GM19099 (cell line): ENCODE results near the gene SNTA1.

ENCODE experiments used
- POLR2A ChIP-seq: IDR thresholded peaks from 3 replicates; pipeline ENCODE4 v1.6.1; 2011; ENCODE audit warnings: low read depth; ENCODE audit not compliant: insufficient read length; ENCODE audit errors: extremely low read depth

Gene SNTA1

GRCh38 chr20:33472868-33473435, 29.4 kb upstream of the SNTA1 start:
- TF ChIP-seq POLR2A, result no peak

DNA sequence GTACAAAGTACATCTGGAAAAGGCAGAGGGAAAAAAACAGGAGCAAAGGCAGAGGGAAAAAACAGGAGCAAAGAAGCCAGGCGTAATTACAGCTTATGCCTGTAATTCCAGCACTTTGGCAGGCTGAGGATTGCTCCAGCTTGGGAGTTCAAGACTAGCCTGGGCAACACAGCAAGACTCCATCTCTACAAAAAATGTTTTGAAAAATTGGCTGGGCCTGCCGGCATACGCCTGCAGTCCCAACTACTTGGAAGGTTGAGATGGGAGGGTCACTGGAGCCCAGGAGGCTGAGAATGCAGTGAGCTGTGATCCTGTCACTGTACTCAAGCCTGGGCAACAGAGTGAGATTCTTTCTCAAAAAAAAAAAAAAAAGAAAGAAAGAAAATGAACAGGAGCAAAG, 27.3 kb upstream of the SNTA1 start:
- no peak for TF ChIP-seq POLR2A

GRCh38 chr20:33470457-33470856, 26.9 kb upstream of the SNTA1 start:
- no peak for TF ChIP-seq POLR2A

DNA sequence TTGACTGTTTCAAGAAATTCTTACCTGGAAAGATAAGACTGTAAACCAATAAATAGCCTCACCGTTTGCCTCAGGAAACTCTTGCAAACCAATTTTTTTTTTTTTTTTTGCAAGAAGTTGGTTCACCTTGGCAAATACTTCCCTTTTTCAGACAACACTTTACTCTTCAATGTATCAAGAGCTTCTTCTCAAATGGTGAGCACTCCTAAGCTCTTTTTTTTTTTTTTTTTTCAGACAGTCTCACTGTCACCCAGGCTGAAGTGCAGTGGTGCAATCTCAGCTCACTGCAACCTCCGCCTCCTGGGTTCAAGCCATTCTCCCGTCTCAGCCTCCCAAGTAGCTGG, 22.7 kb upstream of the SNTA1 start:
- no peak for TF ChIP-seq POLR2A

- no peak for TF ChIP-seq POLR2A
These were observed 22.1 kb upstream of the SNTA1 start for GRCh38 chr20:33465481-33466302.

DNA sequence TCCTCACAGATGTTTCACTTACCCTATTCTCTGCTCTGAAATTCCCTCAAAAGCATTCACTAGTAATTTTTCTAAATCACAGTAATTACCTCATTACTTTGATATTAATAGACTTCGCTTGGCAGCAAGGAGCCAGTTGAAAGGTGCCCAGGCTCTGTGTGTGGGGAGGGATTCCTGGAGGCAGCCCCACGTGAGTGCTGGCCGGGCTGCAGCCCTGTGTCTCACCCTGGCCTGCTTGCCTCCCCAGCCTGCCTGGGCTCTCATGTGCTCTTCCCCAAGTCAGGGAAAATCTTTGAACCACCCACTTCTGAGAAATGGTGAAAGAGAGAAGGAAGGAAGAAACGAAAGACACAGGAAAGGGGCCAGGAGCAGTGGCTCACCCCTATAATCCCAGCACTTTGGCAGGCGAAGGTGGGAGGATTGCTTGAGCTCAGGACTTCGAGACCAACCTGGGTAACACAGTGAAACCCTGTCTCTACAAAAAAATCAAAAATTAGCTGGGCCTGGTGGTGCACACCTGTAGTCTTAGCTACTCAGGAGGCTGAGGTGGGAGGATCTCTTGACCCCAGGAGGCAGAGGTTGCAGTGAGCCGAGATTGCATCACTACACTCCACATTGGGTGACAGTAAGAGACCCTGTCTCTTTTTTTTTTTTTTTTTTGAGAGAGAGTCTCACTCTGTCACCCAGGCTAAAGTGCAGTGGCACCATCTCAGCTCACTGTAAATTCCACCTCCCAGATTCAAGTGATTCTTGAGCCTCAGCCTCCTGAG, 20.0 kb upstream of the SNTA1 start:
- no peak for TF ChIP-seq POLR2A

DNA sequence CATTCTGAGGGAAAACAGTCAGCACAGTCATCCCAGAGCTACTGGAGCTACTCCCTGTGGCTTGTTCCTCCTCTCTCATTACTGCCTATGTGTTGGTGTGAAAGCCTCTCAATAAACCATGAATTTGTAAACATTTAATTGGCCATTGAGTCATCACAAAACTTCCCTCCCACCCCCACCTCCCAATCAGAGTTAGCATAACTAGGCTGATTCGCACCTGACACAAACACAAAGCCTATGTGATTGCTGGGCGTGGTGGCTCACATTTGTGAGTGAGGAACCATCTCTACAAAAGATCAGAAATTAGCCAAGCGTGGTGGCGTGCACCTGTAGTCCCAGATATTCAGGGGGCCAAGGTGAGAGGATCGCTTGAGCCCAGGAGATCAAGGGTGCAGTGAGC, 17.1 kb upstream of the SNTA1 start:
- TF ChIP-seq POLR2A, result no peak

GRCh38 chr20:33459599-33459998, 16.0 kb upstream of the SNTA1 start:
- no peak for TF ChIP-seq POLR2A

GRCh38 chr20:33450867-33451266, 7.3 kb upstream of the SNTA1 start:
- no peak for TF ChIP-seq POLR2A

DNA sequence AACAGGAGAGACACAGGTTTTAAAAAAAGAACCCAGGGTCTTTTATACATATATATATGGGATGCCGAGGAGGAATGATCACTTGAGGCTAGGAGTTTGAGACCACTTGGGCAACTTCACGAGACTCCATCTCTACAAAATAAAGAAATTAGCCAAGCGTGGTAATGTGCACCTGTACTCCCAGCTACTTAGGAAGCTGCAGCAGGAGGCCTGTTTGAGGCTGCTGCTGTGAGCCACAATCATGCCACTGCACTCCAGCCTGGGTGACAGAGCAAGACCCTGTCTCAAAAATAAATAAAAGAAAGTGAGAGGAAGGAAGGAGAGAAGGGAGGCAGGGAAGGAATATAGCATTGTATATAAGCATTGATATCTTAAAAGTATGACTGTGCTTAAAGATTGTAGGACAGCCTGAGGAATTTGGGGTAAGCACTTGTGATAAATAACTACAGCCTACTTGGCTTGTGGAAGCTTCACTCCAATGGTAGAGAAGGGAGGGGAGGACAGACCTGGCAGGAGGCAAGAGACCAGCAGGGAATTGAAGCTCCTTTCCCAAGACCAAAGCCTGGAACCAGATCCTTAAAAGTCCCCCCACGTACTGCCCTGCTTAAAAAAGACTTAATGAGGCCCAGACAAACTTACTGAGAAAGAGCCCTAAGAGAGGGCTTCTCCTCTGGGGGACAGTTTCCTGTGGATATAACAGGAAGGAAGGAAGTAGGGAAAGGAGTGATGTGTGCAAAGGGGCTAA, 2.5 kb upstream of the SNTA1 start:
- no peak for TF ChIP-seq POLR2A

GRCh38 chr20:33444797-33445560, 1.4 kb upstream of the SNTA1 start:
- TF ChIP-seq POLR2A, result no peak

- TF ChIP-seq POLR2A, result no peak
These were observed 504 bp downstream of the SNTA1 start for GRCh38 chr20:33443006-33443511.

- TF ChIP-seq POLR2A, result no peak
These were observed 1.2 kb downstream of the SNTA1 start for GRCh38 chr20:33442136-33443005.
